MM.1S (cell line): ENCODE measurements around the gene PCDH7.

Experiments used
- EZH2 ChIP-seq: fragments of 300-600 bp; sonication (generic); optimal IDR thresholded peaks from 2 replicates; pipeline ENCODE3; 2017; ENCODE audit warnings: low read depth, mild to moderate bottlenecking, antibody characterized with exemption, low read length, mixed read lengths
- EZH2phosphoT487 ChIP-seq: fragments of 300-600 bp; sonication (generic); IDR thresholded peaks from 2 replicates; pipeline ENCODE4 v1.6.1; 2018; ENCODE audit warnings: antibody characterized with exemption, low read length
- TF ChIP-seq, protein P1 (sequence below): fragments of 300-600 bp; sonication (generic); IDR thresholded peaks from 2 replicates; pipeline ENCODE4 v1.5.1; 2016; ENCODE audit warnings: antibody characterized with exemption, low read length, mixed read lengths

DNA sequence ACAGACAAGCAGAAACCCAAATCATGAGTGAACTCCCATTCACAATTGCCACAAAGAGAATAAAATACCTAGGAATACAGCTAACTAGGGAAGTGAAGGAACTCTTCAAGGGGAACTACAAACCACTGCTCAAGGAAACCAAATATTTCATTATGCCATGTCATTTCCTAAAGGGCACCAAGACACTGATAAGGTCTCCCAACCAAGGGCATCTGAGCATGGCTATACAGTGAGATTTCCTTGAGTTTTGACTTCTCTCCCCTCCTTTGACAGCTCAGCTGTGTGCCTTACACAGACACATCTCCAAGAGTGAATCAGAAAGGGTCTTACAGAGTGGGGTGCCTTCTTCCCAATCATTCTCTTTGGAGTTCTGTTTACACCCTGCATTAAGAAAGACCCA, 40.4 kb downstream of the PCDH7 start:
- TF ChIP-seq, protein P1, sequence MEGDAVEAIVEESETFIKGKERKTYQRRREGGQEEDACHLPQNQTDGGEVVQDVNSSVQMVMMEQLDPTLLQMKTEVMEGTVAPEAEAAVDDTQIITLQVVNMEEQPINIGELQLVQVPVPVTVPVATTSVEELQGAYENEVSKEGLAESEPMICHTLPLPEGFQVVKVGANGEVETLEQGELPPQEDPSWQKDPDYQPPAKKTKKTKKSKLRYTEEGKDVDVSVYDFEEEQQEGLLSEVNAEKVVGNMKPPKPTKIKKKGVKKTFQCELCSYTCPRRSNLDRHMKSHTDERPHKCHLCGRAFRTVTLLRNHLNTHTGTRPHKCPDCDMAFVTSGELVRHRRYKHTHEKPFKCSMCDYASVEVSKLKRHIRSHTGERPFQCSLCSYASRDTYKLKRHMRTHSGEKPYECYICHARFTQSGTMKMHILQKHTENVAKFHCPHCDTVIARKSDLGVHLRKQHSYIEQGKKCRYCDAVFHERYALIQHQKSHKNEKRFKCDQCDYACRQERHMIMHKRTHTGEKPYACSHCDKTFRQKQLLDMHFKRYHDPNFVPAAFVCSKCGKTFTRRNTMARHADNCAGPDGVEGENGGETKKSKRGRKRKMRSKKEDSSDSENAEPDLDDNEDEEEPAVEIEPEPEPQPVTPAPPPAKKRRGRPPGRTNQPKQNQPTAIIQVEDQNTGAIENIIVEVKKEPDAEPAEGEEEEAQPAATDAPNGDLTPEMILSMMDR: no peak
- TF ChIP-seq EZH2: no peak
- TF ChIP-seq EZH2phosphoT487: no peak
